Fibroblast of lung (primary cell): ENCODE results near the gene TBC1D14.

Experiments
- CTCF ChIP-seq, 2 donors: IDR thresholded peaks in 1 of 2; conservative IDR thresholded peaks in 1 of 2; 1 replicate in 1 of 2; 2 replicates in 1 of 2; pipeline ENCODE4 v1.5.1; 2011 to 2012; ENCODE audit warnings: low read length in 2 of 2, control low read depth in 1 of 2, inconsistent platforms in 1 of 2, low read depth in 1 of 2, mild to moderate bottlenecking in 1 of 2
- EZH2 ChIP-seq: IDR thresholded peaks from 2 replicates; pipeline ENCODE4 v1.5.1; 2012; ENCODE audit warnings: low read length, control low read depth, mild to moderate bottlenecking; ENCODE audit errors: missing control alignments

GRCh38 chr4:7070729-7071511, 161.3 kb downstream of the TBC1D14 start:
- TF ChIP-seq CTCF (conservative IDR thresholded peaks at IDR 0.05 in 1 of 2, IDR thresholded peaks at IDR 0.05 in 1 of 2; ENCODE audit: low read depth in 1 of 2, low read length in 2 of 2) (peak; percentile 97 to 100), EZH2 (no peak)
